HEK293 (cell line): ENCODE results near the gene FTCD.

Experiments used
- CTCF ChIA-PET: fragments of 350-600 bp; formaldehyde crosslinking; extraction: SDS; loops from one replicate; lab custom pipeline; 2021; ENCODE audit warnings: antibody characterized with exemption; lab: Yijun Ruan, JAX
- POLR2A ChIA-PET: fragments of 300-600 bp; formaldehyde crosslinking; extraction: SDS; loops from one replicate; lab custom pipeline; 2020; ENCODE audit warnings: antibody characterized with exemption, inconsistent platforms; lab: Yijun Ruan, JAX
- H3K27ac ChIP-seq: fragments of 200-500 bp; sonication (Bioruptor generic); 2 replicates; pipeline ENCODE4 v1.5.1; 2014; ENCODE audit warnings: low read depth, low read length, control low read depth, inconsistent platforms; ENCODE audit errors: extremely low read depth
- H3K36me3 ChIP-seq, 2 experiments: fragments of 200-500 bp in 1 of 2; sonication (Bioruptor generic) in 1 of 2; 1 replicate in 1 of 2; 2 replicates in 1 of 2; pipeline ENCODE4 v1.5.1; 2014 to 2017; ENCODE audit warnings: inconsistent platforms in 2 of 2, low read length in 2 of 2; ENCODE audit not compliant: control insufficient read depth in 2 of 2, insufficient read depth in 1 of 2
- H3K4me1 ChIP-seq: fragments of 200-500 bp; sonication (Bioruptor generic); 2 replicates; pipeline ENCODE4 v1.5.1; 2014; ENCODE audit warnings: mild to moderate bottlenecking, low read length, inconsistent platforms; ENCODE audit not compliant: control insufficient read depth, insufficient read depth
- H3K4me3 ChIP-seq: 2 replicates; pipeline ENCODE4 v1.5.1; 2011; ENCODE audit warnings: low read depth, mild to moderate bottlenecking, control low read depth, low read length, moderate library complexity
- H3K9me3 ChIP-seq: fragments of 200-500 bp; sonication (Bioruptor generic); 2 replicates; pipeline ENCODE4 v1.5.1; 2014; ENCODE audit warnings: low read depth, low read length, inconsistent platforms; ENCODE audit not compliant: control insufficient read depth, insufficient read depth
- BCL11A ChIP-seq: fragments of 450-650 bp; formaldehyde crosslinking; IDR thresholded peaks from 2 replicates; pipeline ENCODE4 v1.5.1; 2016; ENCODE audit warnings: low read depth, missing biosample characterization, missing genetic modification characterization
- MEIS1 ChIP-seq: sonication (generic); formaldehyde crosslinking; IDR thresholded peaks from 2 replicates; pipeline ENCODE4 v1.8.1; 2022; ENCODE audit warnings: missing genetic modification reagents, mild to moderate bottlenecking, borderline replicate concordance
- OVOL3 ChIP-seq: fragments of 450-650 bp; formaldehyde crosslinking; IDR thresholded peaks from 2 replicates; pipeline ENCODE4 v1.5.1; 2016; ENCODE audit warnings: missing biosample characterization, missing genetic modification characterization
- WT1 ChIP-seq: fragments of 450-650 bp; formaldehyde crosslinking; IDR thresholded peaks from 2 replicates; pipeline ENCODE4 v1.5.1; 2016; ENCODE audit warnings: missing biosample characterization, missing genetic modification characterization
- YY1 ChIP-seq: fragments of 450-650 bp; formaldehyde crosslinking; IDR thresholded peaks from 2 replicates; pipeline ENCODE4 v1.5.1; 2018; ENCODE audit warnings: missing biosample characterization, missing genetic modification characterization
- ZBTB20 ChIP-seq: fragments of 450-650 bp; formaldehyde crosslinking; IDR thresholded peaks from 2 replicates; pipeline ENCODE4 v1.5.1; 2016; ENCODE audit warnings: missing biosample characterization, missing genetic modification characterization
- ZBTB21 ChIP-seq: fragments of 450-650 bp; formaldehyde crosslinking; IDR thresholded peaks from 2 replicates; pipeline ENCODE4 v1.5.1; 2017; ENCODE audit warnings: missing biosample characterization, missing genetic modification characterization
- ZNF175 ChIP-seq: fragments of 450-650 bp; formaldehyde crosslinking; IDR thresholded peaks from 2 replicates; pipeline ENCODE4 v1.5.1; 2016; ENCODE audit warnings: missing biosample characterization, missing genetic modification characterization
- ZNF184 ChIP-seq: fragments of 450-650 bp; IDR thresholded peaks from 2 replicates; pipeline ENCODE4 v1.5.1; 2018; ENCODE audit warnings: missing biosample characterization, mild to moderate bottlenecking, missing genetic modification characterization
- ZNF211 ChIP-seq: fragments of 450-650 bp; formaldehyde crosslinking; IDR thresholded peaks from 2 replicates; pipeline ENCODE4 v1.5.1; 2016; ENCODE audit warnings: low read depth, missing biosample characterization, missing genetic modification characterization
- ZNF221 ChIP-seq: fragments of 450-650 bp; formaldehyde crosslinking; IDR thresholded peaks from 2 replicates; pipeline ENCODE4 v1.5.1; 2017; ENCODE audit warnings: missing biosample characterization, missing genetic modification characterization, borderline replicate concordance
- ZNF292 ChIP-seq: fragments of 450-650 bp; formaldehyde crosslinking; IDR thresholded peaks from 2 replicates; pipeline ENCODE4 v1.5.1; 2016; ENCODE audit warnings: low read depth, missing biosample characterization, missing genetic modification characterization, borderline replicate concordance
- ZNF311 ChIP-seq: fragments of 450-650 bp; formaldehyde crosslinking; IDR thresholded peaks from 2 replicates; pipeline ENCODE4 v1.5.1; 2017; ENCODE audit warnings: missing biosample characterization, missing genetic modification characterization, borderline replicate concordance
- ZNF341 ChIP-seq: fragments of 450-650 bp; formaldehyde crosslinking; IDR thresholded peaks from 2 replicates; pipeline ENCODE4; 2016; ENCODE audit warnings: low read depth, missing biosample characterization, missing genetic modification characterization
- ZNF366 ChIP-seq: fragments of 450-650 bp; formaldehyde crosslinking; conservative IDR thresholded peaks from 2 replicates; pipeline ENCODE4 v1.5.1; 2016; ENCODE audit warnings: missing biosample characterization, missing genetic modification characterization
- ZNF433 ChIP-seq: fragments of 450-650 bp; formaldehyde crosslinking; IDR thresholded peaks from 2 replicates; pipeline ENCODE4 v1.5.1; 2016; ENCODE audit warnings: missing biosample characterization, missing genetic modification characterization, low read depth
- ZNF488 ChIP-seq: fragments of 450-650 bp; formaldehyde crosslinking; IDR thresholded peaks from 2 replicates; pipeline ENCODE4 v1.5.1; 2016; ENCODE audit warnings: missing biosample characterization, missing genetic modification characterization
- ZNF558 ChIP-seq: fragments of 450-650 bp; formaldehyde crosslinking; IDR thresholded peaks from 2 replicates; pipeline ENCODE4 v1.5.1; 2016; ENCODE audit warnings: missing biosample characterization, missing genetic modification characterization
- ZNF768 ChIP-seq: fragments of 450-650 bp; formaldehyde crosslinking; IDR thresholded peaks from 2 replicates; pipeline ENCODE4 v1.5.1; 2018; ENCODE audit warnings: missing biosample characterization, mild to moderate bottlenecking, missing genetic modification characterization
- ZSCAN30 ChIP-seq: fragments of 450-650 bp; IDR thresholded peaks from 2 replicates; pipeline ENCODE4 v1.5.1; 2018; ENCODE audit warnings: missing biosample characterization, mild to moderate bottlenecking, missing genetic modification characterization, moderate library complexity
- ZSCAN5A ChIP-seq: fragments of 450-650 bp; formaldehyde crosslinking; IDR thresholded peaks from 2 replicates; pipeline ENCODE4 v1.5.1; 2016; ENCODE audit warnings: missing biosample characterization, missing genetic modification characterization
- TF ChIP-seq, protein P1 (sequence below): fragments of 450-650 bp; formaldehyde crosslinking; IDR thresholded peaks from 2 replicates; pipeline ENCODE4 v1.5.1; 2016; ENCODE audit warnings: missing biosample characterization, missing genetic modification characterization
- TF ChIP-seq, protein P2 (sequence below): fragments of 450-650 bp; formaldehyde crosslinking; IDR thresholded peaks from 2 replicates; pipeline ENCODE4 v1.5.1; 2016; ENCODE audit warnings: missing biosample characterization, missing genetic modification characterization
- TF ChIP-seq, protein P3 (sequence below): fragments of 450-650 bp; formaldehyde crosslinking; conservative IDR thresholded peaks from 2 replicates; pipeline ENCODE4 v1.5.1; 2016; ENCODE audit warnings: low read depth, missing biosample characterization, missing genetic modification characterization

FTCD gene

DNA sequence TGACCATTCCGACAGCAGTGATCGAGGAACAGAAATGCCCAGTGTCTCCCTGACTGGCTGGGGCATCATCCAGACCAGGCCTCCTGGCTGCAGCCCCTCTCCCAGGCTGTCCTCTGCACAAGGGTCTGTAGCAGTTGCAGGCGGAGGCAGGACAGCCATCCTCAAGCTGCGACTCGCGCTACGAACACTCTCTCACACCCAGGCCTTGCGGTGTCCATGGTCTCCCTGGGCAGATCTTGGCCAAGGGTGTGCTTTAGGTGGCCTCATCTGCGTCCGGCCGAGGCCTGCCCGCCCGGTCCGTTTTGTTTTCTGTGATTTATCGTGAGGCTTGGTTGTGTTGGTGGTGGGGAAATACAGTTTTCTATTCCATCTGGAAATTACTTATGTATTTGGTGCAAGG is 15.7 kb downstream of the FTCD start:
- Histone ChIP-seq H3K9me3 (no peaks in the 10 kb centered on the region), H3K36me3 (no peaks in the 10 kb centered on the region), H3K27ac (no peak overlapping the region), H3K4me1 (0 out of 2 replicates have a peak, but pooled peaks cover 4% of the 10 kb centered on the region), H3K4me3 (no peak overlapping the region)
- ChIA-PET POLR2A (no interaction called here), CTCF (no interaction called here)
- TF ChIP-seq ZNF292 (no peak), ZBTB20 (tag by site-specific recombination) (no peak), ZNF768 (tag by site-specific recombination) (no peak), MEIS1 (CRISPR knock-in tag) (no peak), ZNF175 (tag by site-specific recombination) (no peak), ZNF211 (tag by site-specific recombination) (no peak), YY1 (tag by site-specific recombination) (no peak), ZNF184 (tag by site-specific recombination) (no peak), OVOL3 (tag by site-specific recombination) (no peak), ZNF341 (tag by site-specific recombination) (no peak), ZNF311 (tag by site-specific recombination) (no peak), ZNF221 (tag by site-specific recombination) (no peak), ZNF433 (no peak), ZNF558 (no peak)
- TF ChIP-seq, protein P1, sequence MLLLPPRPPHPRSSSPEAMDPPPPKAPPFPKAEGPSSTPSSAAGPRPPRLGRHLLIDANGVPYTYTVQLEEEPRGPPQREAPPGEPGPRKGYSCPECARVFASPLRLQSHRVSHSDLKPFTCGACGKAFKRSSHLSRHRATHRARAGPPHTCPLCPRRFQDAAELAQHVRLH (tag by site-specific recombination): no peak

DNA sequence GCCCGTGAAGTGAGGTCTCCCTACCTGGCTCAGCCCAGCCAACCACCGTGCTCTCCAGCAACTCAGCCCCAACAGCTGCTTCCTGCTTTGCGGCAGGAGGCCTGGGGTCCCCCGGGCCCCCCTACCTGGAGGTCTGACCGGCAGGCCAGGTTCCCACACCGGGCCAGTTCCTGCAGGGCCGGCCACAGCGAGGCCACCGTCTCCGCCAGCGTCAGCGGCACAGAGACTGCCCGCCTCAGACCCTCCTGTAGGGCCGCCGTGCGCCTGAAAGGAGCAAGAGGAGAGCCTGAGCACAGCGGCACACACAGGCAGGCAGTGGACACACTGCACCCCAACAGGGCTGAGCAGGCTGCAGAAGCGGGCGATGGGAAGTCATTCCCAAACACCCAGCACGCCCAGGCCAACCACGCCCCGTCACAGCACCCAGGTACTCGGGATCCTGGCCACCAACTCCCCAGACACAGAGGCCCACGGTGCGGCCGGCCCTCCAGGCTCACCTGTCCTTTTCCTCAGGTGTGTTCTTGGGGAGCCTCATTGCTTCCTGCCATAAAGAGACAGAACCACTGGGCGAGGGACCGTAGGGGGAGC is 16.9 kb downstream of the FTCD start:
- POLR2A ChIA-PET: no interaction called here
- CTCF ChIA-PET: no interaction called here

GRCh38 chr21:46137908-46138307 is 17.5 kb downstream of the FTCD start:
- Histone ChIP-seq H3K36me3 (no peaks in the 10 kb centered on the region), H3K9me3 (no peaks in the 10 kb centered on the region), H3K4me3 (no peak overlapping the region), H3K4me1 (no peaks in the 10 kb centered on the region), H3K27ac (no peak overlapping the region)
- ChIA-PET CTCF (interaction anchor here (0.7 kb wide), 1 partner anchor 71 kb away, joined by 3 read pairs; no protein-coding TSS in a partner anchor), POLR2A (no interaction called here)
- TF ChIP-seq, protein P2, sequence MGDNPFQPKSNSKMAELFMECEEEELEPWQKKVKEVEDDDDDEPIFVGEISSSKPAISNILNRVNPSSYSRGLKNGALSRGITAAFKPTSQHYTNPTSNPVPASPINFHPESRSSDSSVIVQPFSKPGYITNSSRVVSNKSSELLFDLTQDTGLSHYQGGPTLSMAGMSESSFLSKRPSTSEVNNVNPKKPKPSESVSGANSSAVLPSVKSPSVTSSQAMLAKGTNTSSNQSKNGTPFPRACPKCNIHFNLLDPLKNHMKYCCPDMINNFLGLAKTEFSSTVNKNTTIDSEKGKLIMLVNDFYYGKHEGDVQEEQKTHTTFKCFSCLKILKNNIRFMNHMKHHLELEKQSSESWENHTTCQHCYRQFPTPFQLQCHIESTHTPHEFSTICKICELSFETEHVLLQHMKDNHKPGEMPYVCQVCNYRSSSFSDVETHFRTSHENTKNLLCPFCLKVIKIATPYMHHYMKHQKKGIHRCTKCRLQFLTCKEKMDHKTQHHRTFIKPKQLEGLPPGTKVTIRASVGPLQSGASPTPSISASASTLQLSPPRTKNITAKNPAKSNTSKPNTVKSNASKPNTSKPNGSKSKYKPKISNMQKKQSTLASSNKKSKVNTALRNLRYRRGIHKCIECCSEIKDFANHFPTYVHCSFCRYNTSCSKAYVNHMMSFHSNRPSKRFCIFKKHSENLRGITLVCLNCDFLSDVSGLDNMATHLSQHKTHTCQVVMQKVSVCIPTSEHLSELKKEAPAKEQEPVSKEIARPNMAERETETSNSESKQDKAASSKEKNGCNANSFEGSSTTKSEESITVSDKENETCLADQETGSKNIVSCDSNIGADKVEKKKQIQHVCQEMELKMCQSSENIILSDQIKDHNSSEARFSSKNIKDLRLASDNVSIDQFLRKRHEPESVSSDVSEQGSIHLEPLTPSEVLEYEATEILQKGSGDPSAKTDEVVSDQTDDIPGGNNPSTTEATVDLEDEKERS: no peak
- TF ChIP-seq, protein P3, sequence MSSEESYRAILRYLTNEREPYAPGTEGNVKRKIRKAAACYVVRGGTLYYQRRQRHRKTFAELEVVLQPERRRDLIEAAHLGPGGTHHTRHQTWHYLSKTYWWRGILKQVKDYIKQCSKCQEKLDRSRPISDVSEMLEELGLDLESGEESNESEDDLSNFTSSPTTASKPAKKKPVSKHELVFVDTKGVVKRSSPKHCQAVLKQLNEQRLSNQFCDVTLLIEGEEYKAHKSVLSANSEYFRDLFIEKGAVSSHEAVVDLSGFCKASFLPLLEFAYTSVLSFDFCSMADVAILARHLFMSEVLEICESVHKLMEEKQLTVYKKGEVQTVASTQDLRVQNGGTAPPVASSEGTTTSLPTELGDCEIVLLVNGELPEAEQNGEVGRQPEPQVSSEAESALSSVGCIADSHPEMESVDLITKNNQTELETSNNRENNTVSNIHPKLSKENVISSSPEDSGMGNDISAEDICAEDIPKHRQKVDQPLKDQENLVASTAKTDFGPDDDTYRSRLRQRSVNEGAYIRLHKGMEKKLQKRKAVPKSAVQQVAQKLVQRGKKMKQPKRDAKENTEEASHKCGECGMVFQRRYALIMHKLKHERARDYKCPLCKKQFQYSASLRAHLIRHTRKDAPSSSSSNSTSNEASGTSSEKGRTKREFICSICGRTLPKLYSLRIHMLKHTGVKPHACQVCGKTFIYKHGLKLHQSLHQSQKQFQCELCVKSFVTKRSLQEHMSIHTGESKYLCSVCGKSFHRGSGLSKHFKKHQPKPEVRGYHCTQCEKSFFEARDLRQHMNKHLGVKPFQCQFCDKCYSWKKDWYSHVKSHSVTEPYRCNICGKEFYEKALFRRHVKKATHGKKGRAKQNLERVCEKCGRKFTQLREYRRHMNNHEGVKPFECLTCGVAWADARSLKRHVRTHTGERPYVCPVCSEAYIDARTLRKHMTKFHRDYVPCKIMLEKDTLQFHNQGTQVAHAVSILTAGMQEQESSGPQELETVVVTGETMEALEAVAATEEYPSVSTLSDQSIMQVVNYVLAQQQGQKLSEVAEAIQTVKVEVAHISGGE (tag by site-specific recombination): no peak
- TF ChIP-seq ZBTB21 (tag by site-specific recombination) (no peak), BCL11A (no peak), ZNF366 (no peak), ZSCAN5A (no peak), ZNF488 (tag by site-specific recombination) (no peak), WT1 (tag by site-specific recombination) (no peak)

More for the DNA sequence above, 16.9 kb downstream of the FTCD start:
- Histone ChIP-seq H3K4me3 (no peak overlapping the region), H3K4me1 (no peaks in the 10 kb centered on the region), H3K9me3 (no peaks in the 10 kb centered on the region), H3K36me3 (no peaks in the 10 kb centered on the region), H3K27ac (no peak overlapping the region)
- TF ChIP-seq ZSCAN30 (tag by site-specific recombination): no peak
